Prostate gland (tissue), 2 donors: ENCODE measurements around the gene DDX47.

Experiments
- POLR2A ChIP-seq: fragments of 450-650 bp; IDR thresholded peaks from one replicate; pipeline ENCODE4 v1.6.1; 2016; ENCODE audit warnings: antibody characterized with exemption, mild to moderate bottlenecking
- POLR2AphosphoS5 ChIP-seq: sonication (generic); formaldehyde crosslinking; IDR thresholded peaks from one replicate; pipeline ENCODE4 v1.6.1; 2017; ENCODE audit warnings: antibody characterized with exemption
- TF ChIP-seq, protein P1 (sequence below), 4 experiments: fragments of 200-600 bp in 2 of 4; fragments of 450-650 bp in 2 of 4; sonication (generic) in 2 of 4; IDR thresholded peaks; 1 replicate in 3 of 4; 2 replicates in 1 of 4; pipeline ENCODE4 v1.5.1; 2016 to 2019; ENCODE audit warnings: antibody characterized with exemption in 4 of 4, mild to moderate bottlenecking in 2 of 4, moderate library complexity in 2 of 4

- no peak for TF ChIP-seq POLR2AphosphoS5
- TF ChIP-seq, protein P1, sequence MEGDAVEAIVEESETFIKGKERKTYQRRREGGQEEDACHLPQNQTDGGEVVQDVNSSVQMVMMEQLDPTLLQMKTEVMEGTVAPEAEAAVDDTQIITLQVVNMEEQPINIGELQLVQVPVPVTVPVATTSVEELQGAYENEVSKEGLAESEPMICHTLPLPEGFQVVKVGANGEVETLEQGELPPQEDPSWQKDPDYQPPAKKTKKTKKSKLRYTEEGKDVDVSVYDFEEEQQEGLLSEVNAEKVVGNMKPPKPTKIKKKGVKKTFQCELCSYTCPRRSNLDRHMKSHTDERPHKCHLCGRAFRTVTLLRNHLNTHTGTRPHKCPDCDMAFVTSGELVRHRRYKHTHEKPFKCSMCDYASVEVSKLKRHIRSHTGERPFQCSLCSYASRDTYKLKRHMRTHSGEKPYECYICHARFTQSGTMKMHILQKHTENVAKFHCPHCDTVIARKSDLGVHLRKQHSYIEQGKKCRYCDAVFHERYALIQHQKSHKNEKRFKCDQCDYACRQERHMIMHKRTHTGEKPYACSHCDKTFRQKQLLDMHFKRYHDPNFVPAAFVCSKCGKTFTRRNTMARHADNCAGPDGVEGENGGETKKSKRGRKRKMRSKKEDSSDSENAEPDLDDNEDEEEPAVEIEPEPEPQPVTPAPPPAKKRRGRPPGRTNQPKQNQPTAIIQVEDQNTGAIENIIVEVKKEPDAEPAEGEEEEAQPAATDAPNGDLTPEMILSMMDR (IDR thresholded peaks at IDR 0.05): no peak
- TF ChIP-seq POLR2A: no peak
These were observed 18.5 kb upstream of the DDX47 start for GRCh38 chr12:12794686-12795085.
